ENCODE results near the gene RBBP8NL.

The RBBP8NL gene

GRCh38 chr20:62461157-62461556 is 33.8 kb upstream of the RBBP8NL start:
- DNase-seq (ENCODE audit: low read depth in 2 of 2), result no peak

GRCh38 chr20:62460678-62461077 is 33.3 kb upstream of the RBBP8NL start:
- DNase-seq (ENCODE audit: low read depth in 2 of 2), result no peak

GRCh38 chr20:62459488-62459887 is 32.1 kb upstream of the RBBP8NL start:
- no peak for DNase-seq (ENCODE audit: low read depth in 2 of 2)

GRCh38 chr20:62458275-62459251 is 31.2 kb upstream of the RBBP8NL start:
- no peak for DNase-seq (ENCODE audit: low read depth in 2 of 2)

GRCh38 chr20:62457831-62458230 is 30.5 kb upstream of the RBBP8NL start:
- DNase-seq (ENCODE audit: low read depth in 2 of 2), result no peak

- no peak for DNase-seq (ENCODE audit: low read depth in 2 of 2)
These were observed 29.8 kb upstream of the RBBP8NL start for GRCh38 chr20:62457098-62457497.

GRCh38 chr20:62455929-62456328 is 28.6 kb upstream of the RBBP8NL start:
- no peak for DNase-seq (ENCODE audit: low read depth in 2 of 2)

- DNase-seq (ENCODE audit: low read depth in 2 of 2), result no peak
These were observed 27.7 kb upstream of the RBBP8NL start for GRCh38 chr20:62454904-62455636.

- DNase-seq (ENCODE audit: low read depth in 2 of 2), result no peak
These were observed 26.0 kb upstream of the RBBP8NL start for GRCh38 chr20:62453186-62453808.

GRCh38 chr20:62452475-62453095 is 25.2 kb upstream of the RBBP8NL start:
- DNase-seq (ENCODE audit: low read depth in 2 of 2), result no peak

GRCh38 chr20:62451970-62452369 is 24.6 kb upstream of the RBBP8NL start:
- DNase-seq (ENCODE audit: low read depth in 2 of 2), result no peak

GRCh38 chr20:62451156-62451767 is 23.9 kb upstream of the RBBP8NL start:
- DNase-seq (ENCODE audit: low read depth in 2 of 2), result no peak

GRCh38 chr20:62449951-62450691 is 22.8 kb upstream of the RBBP8NL start:
- no peak for DNase-seq (ENCODE audit: low read depth in 2 of 2)

GRCh38 chr20:62448788-62449187 is 21.4 kb upstream of the RBBP8NL start:
- no peak for DNase-seq (ENCODE audit: low read depth in 2 of 2)

GRCh38 chr20:62448038-62448437 is 20.7 kb upstream of the RBBP8NL start:
- DNase-seq (ENCODE audit: low read depth in 2 of 2), result no peak

GRCh38 chr20:62446888-62447869 is 19.8 kb upstream of the RBBP8NL start:
- no peak for DNase-seq (ENCODE audit: low read depth in 2 of 2)

GRCh38 chr20:62446481-62446880 is 19.1 kb upstream of the RBBP8NL start:
- no peak for DNase-seq (ENCODE audit: low read depth in 2 of 2)

GRCh38 chr20:62445553-62446340 is 18.4 kb upstream of the RBBP8NL start:
- DNase-seq (ENCODE audit: low read depth in 2 of 2), result no peak

GRCh38 chr20:62444286-62444685 is 16.9 kb upstream of the RBBP8NL start:
- no peak for DNase-seq (ENCODE audit: low read depth in 2 of 2)
